ENCODE measurements around the gene MACROD2.

The MACROD2 gene

DNA sequence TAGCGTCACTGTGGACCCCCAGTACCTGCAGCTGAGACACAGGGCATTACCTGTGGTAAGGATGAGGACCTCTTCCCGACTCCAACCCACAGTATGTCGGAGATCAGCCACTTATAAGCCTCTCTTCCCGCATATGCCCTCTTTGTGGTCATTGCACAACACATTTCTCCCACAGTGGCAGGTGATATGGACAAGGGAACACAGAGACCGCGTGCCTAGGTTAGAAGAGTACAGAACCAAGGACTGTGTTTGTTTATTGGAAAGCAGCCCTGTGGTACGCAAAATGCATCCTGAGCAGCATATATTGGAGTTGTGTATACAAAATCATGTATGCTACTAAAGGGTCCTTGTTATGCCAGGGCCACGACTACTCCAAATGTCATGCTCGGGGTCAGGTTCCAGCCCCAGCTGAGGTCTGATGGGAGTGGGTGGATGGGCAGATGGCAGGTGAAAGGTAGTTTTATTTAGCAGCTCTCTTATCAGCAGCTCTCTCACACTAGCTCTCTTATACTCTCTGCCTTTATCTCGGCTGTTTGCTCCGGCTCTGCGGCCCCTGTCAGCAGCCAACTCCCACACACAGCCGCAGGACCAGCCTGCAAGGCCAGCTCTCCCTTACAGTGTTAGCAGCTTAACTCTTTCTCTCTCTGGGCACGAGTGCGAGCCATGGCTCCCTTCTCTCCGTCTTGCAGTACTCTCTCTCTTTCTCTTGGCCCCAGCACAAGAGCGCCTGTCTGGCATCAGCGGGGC lies 2009.0 kb downstream of the MACROD2 start:
- Histone ChIP-seq H3K4me1 (no peaks in the 10 kb centered on the region), H3K9me3 (no peaks in the 10 kb centered on the region), H3K27me3 (no peaks in the 10 kb centered on the region), H3K36me3 (no peaks in the 10 kb centered on the region), H3K4me3 (ENCODE audit: low read depth, low read length) (no peak overlapping the region)
- no peak for DNase-seq
- TF ChIP-seq, protein P1, sequence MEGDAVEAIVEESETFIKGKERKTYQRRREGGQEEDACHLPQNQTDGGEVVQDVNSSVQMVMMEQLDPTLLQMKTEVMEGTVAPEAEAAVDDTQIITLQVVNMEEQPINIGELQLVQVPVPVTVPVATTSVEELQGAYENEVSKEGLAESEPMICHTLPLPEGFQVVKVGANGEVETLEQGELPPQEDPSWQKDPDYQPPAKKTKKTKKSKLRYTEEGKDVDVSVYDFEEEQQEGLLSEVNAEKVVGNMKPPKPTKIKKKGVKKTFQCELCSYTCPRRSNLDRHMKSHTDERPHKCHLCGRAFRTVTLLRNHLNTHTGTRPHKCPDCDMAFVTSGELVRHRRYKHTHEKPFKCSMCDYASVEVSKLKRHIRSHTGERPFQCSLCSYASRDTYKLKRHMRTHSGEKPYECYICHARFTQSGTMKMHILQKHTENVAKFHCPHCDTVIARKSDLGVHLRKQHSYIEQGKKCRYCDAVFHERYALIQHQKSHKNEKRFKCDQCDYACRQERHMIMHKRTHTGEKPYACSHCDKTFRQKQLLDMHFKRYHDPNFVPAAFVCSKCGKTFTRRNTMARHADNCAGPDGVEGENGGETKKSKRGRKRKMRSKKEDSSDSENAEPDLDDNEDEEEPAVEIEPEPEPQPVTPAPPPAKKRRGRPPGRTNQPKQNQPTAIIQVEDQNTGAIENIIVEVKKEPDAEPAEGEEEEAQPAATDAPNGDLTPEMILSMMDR (IDR thresholded peaks at IDR 0.05; ENCODE audit: low read depth, low read length), result no peak

GRCh38 chr20:16005021-16005914 lies 2010.0 kb downstream of the MACROD2 start:
- H3K4me1 ChIP-seq, result peaks cover 2% of the 10 kb centered on the region; the same call in 1 of the 2 replicates
- no peaks in the 10 kb centered on the region for H3K36me3 ChIP-seq
- H3K27me3 ChIP-seq, result no peaks in the 10 kb centered on the region
- no peaks in the 10 kb centered on the region; the same call in 1 of the 2 replicates for H3K9me3 ChIP-seq
- TF ChIP-seq, protein P1 (IDR thresholded peaks at IDR 0.05; ENCODE audit: low read depth, low read length), result no peak
- no peak for DNase-seq
- no peak overlapping the region for H3K4me3 ChIP-seq (ENCODE audit: low read depth, low read length)

- peaks cover 7% of the 10 kb centered on the region; the same call in 1 of the 2 replicates for H3K4me1 ChIP-seq
- no peak for DNase-seq
- H3K27me3 ChIP-seq, result no peaks in the 10 kb centered on the region
- TF ChIP-seq, protein P1 (IDR thresholded peaks at IDR 0.05; ENCODE audit: low read depth, low read length), result no peak
- no peak overlapping the region for H3K4me3 ChIP-seq (ENCODE audit: low read depth, low read length)
- no peaks in the 10 kb centered on the region for H3K36me3 ChIP-seq
- no peaks in the 10 kb centered on the region; the same call in 1 of the 2 replicates for H3K9me3 ChIP-seq
These were observed 2010.7 kb downstream of the MACROD2 start for GRCh38 chr20:16005915-16006493.

DNA sequence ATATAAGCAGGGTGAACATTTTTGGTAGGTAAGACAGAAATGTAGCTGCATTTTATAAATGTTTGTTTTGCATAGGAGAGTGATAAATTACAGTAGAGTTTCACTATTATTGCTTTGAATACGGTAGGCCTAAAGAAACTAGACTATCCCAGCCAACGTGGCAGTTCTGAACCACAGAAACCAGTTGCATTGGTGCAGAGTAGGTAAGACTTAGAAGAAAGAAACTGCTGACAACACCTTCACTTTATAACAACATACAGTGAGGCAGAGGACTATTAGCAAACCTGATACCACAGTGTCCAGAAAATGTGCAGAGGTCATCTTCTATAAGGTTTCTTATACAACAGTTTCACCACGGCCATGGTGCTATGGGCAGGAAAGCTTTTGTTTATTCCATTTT lies 2011.8 kb downstream of the MACROD2 start:
- H3K27me3 ChIP-seq, result no peaks in the 10 kb centered on the region
- H3K4me3 ChIP-seq (ENCODE audit: low read depth, low read length), result no peak overlapping the region
- DNase-seq, result no peak
- TF ChIP-seq, protein P1 (IDR thresholded peaks at IDR 0.05; ENCODE audit: low read depth, low read length), result no peak
- no peaks in the 10 kb centered on the region for H3K36me3 ChIP-seq
- peaks cover 7% of the 10 kb centered on the region; the same call in 1 of the 2 replicates for H3K4me1 ChIP-seq
- H3K9me3 ChIP-seq, result no peaks in the 10 kb centered on the region; the same call in 1 of the 2 replicates

DNA sequence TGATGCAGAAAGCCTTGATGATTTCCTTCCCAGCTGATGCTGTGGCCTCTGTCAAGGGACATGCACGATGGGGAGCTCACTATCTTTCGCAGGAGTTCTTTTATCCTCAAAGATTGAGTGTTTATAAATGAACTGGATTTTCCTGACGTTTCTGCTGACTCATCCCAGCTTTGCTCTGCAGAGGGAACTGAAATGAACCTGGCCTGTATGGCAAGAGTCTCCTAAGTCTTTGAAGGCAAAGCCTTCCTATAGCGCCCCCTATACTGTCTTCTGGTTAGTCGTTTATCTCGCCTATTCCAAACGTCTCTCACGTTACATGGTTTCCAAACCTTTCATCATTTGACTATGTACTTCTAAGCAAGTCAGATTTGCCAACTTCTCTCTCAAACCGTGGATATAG lies 2012.6 kb downstream of the MACROD2 start:
- no peaks in the 10 kb centered on the region for H3K36me3 ChIP-seq
- H3K4me1 ChIP-seq, result peaks cover 7% of the 10 kb centered on the region; the same call in 1 of the 2 replicates
- no peaks in the 10 kb centered on the region for H3K27me3 ChIP-seq
- H3K9me3 ChIP-seq, result no peaks in the 10 kb centered on the region; the same call in 1 of the 2 replicates
- no peak overlapping the region for H3K4me3 ChIP-seq (ENCODE audit: low read depth, low read length)
- TF ChIP-seq, protein P1 (IDR thresholded peaks at IDR 0.05; ENCODE audit: low read depth, low read length), result peak; percentile 36
- DNase-seq, result no peak
